H7 (cell line): ENCODE measurements around the gene RHOXF2. TPM values are rescaled to one million over a fixed set of nuclear protein-coding genes. Genes with fewer than 3 reads are reported as not detected.
"Not testable (repeated sequence)": the region's sequence is repeated elsewhere in the genome, so short reads cannot be mapped to it uniquely, and the experiment has no call there.

ENCODE experiments used
- DNase-seq: peaks from one replicate; pipeline ENCODE4 v3.0.0; 2012
- H3K27me3 ChIP-seq: 2 replicates; pipeline ENCODE4 v1.6.0; 2011; ENCODE audit warnings: mild to moderate bottlenecking, low read length; ENCODE audit not compliant: control insufficient read depth, insufficient read depth
- H3K36me3 ChIP-seq: replicated peaks from 2 replicates; pipeline ENCODE4 v1.5.1; 2011; ENCODE audit warnings: low read length; ENCODE audit not compliant: control insufficient read depth, insufficient read depth
- H3K4me3 ChIP-seq: 2 replicates; pipeline ENCODE4 v1.5.1; 2011; ENCODE audit warnings: low read depth, mild to moderate bottlenecking, control low read depth, low read length, moderate library complexity; ENCODE audit not compliant: insufficient read depth
- total RNA-seq: library from RNA; depleted of rRNA; stranded (reverse); fragments of >200 nt; shearing (Covaris generic); gene quantifications from 2 replicates; pipeline ENCODE4 v1.2.3, GENCODE V29; 2014; rRNA removed

Gene RHOXF2, protein sequence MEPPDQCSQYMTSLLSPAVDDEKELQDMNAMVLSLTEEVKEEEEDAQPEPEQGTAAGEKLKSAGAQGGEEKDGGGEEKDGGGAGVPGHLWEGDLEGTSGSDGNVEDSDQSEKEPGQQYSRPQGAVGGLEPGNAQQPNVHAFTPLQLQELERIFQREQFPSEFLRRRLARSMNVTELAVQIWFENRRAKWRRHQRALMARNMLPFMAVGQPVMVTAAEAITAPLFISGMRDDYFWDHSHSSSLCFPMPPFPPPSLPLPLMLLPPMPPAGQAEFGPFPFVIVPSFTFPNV
- total RNA-seq, result not detected in 2 replicates

DNA sequence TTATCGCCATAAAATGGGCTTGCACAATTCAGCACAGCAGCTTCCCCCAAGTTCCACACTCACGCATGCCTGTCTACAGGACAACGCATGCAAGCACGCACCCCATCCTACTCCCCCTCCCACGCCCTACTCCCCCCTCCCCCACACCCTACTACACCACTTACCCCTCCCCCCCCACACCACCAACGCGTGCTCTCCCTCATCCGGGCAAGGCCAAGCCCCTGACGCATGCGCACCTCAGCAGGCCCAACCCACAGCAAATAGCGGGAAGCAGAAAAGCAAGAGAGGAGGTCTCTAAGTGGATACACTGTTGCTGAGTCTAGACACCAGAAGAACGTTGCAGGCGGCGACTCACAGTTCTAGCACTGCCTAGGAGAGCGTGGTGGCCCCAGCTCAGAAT is at the start of gene RHOXF2:
TSS of gene RHOXF2 (plus strand) at position 301 of the 400 bp plus-strand sequence. CDS start 138 bp downstream, outside the sequence.
- H3K4me3 ChIP-seq, DNase-seq, H3K27me3 ChIP-seq, H3K36me3 ChIP-seq: not testable (repeated sequence)

DNA sequence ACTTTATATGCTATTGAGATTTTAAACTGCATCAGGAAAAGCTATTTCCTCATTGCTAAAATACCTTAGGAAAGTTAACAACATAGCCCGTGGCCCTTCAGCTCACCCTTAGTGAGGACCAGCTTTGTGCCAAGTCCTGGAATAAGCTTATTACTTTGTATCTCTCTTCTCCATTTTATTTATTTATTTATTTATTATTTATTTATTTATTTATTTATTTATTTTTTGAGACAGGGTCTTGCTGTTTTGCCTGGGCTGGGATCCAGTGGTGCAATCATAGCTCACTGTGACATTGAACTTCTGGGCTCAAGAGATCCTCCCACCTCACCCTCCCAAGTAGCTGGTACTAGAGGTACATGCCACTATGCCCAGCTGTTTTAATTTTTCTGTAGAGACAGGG is 49.0 kb upstream of the RHOXF2 start:
- Histone ChIP-seq H3K27me3 (no peaks in the 10 kb centered on the region), H3K36me3 (no peaks in the 10 kb centered on the region), H3K4me3 (no peak overlapping the region)
- DNase-seq, result no peak

DNA sequence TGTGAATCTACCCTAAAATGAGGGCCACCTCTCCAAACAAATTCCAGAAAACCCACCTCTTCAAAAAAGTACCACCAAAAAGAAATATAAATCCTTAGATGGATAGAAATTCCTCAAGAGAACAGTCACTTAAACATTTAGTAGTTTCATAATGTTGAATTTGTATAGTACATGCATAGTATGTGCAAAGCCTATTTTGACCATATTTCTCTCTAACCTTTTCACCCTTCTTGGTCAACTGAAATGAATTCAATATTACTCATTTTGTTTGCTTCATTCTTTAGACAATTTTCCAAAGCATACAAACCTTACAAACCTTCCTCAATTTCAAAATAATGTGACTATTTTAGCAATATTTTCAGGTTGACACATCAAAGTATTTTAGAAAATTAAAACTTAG is 46.8 kb upstream of the RHOXF2 start:
- Histone ChIP-seq H3K27me3 (no peaks in the 10 kb centered on the region), H3K36me3 (no peaks in the 10 kb centered on the region), H3K4me3 (no peak overlapping the region)
- DNase-seq, result no peak

DNA sequence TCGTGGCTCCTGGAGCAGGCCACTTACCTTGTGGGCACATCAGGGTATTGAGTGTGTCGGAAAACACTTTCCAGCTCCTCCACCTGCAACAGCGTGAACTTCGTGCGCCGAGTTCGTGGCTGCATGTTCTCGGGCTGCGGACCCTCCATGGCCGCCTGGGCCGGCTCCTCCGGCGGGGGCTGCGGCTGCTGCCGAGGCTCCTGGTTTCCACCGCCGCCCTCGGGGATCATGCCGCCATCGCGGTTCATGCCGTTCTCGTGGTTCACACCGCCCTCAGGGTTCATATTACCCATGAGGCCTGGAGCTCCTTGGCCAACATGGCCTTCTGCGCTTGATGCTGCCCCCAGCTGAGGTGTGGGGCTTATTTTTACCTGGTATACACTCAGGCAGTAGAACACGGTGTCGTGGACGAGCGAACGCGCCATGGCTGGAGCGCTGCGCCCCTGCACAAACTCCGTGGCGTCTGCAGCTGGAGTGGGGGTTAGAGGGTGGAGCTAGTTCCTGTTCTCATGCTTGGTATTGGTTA is 42.9 kb upstream of the RHOXF2 start, which contains the start of gene RHOXF1:
TSS of gene RHOXF1 (minus strand) at position 476 of the 526 bp plus-strand sequence. CDS start at position 425, 51 bp downstream.
- no peaks in the 10 kb centered on the region for H3K36me3 ChIP-seq
- H3K27me3 ChIP-seq, result no peaks in the 10 kb centered on the region
- DNase-seq, result no peak
- H3K4me3 ChIP-seq, result no peak within 1 kb of the TSS

DNA sequence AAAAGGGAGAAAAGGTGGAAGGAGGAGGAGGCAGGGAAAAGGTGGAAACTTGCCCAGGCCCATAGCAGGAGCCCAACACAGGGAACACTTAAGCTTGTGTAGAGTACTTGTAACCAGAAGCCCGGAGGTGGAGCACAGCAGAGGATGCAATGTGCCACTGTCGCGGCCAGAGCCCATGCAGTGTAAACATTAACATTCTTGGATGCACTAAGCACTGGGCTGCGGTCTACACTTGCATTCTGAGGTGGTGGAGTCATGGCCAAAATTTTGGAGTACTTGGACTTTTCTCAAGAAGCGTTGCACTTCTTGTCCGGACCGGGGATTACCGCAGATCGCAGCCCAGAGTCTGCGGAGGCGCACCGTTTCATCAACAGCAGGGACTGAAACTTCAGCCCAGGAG is 38.2 kb upstream of the RHOXF2 start:
- no peak for DNase-seq
- H3K36me3 ChIP-seq, result no peaks in the 10 kb centered on the region
- H3K4me3 ChIP-seq, result no peak overlapping the region
- no peaks in the 10 kb centered on the region for H3K27me3 ChIP-seq

DNA sequence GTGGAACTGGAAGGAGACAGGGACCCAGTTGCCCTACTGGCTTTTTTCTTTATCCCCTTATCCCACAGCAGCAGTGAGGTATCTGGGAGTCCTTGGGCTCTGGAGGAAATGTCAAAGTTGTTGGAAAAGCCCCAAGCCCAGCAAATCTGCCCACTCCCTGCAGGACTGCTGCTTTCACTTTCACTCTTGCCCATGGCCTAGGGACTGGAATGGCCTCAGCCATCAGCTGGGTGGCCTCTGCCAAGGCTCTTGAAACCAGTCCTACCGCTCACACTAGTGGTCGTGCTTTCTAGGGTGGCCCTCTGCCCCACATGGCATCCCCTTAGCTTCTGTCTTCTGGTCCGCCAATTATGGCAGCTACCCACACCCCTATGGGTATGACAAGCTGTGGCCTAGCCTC is 33.0 kb upstream of the RHOXF2 start:
- no peak for DNase-seq
- no peak overlapping the region for H3K4me3 ChIP-seq
- no peaks in the 10 kb centered on the region for H3K27me3 ChIP-seq
- H3K36me3 ChIP-seq, result no peaks in the 10 kb centered on the region

DNA sequence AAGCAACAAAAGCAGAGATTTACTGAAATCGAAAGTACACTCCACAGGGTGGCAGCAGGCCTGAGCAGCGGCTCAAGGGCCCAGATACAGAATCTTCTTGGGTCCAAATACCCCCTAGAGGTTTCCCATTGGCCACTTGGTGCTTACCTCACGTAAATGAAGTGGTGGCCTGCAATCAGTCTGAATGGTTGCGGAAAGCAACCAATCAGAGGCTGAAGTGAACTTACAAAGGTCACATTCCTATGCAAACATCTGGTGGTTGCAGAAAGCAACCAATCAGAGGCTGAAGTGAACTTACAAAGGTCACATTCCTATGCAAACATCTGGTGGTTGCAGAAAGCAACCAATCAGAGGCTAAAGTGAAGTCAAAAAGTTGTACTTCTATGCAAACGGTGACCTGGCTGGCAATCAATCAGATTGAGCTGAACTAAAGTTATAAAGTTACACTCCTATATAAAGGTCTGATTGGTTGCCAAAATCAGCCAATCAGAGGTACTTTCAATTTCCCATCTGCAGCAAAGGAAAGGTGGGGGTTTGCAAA is 30.0 kb upstream of the RHOXF2 start:
- H3K4me3 ChIP-seq, H3K27me3 ChIP-seq, DNase-seq, H3K36me3 ChIP-seq: not testable (repeated sequence)

DNA sequence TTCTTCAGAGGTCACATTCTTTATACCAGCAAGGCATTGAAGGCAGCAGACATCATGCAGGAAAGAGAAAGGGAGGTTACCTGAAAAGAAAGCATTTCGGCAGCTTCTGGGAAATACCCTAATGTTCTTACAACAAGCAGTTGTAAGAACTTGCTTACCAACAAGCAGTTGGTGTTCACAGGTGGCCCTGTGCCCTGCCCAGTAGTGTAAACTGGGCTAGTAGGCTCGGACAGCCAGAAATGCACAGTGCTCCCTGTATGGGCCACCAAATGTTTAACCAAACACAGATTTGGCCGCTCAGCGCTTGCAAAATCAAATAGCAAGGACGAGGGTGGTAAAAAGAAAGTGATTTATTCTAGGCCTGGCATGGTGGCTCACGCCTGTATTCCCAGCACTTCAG is 22.3 kb upstream of the RHOXF2 start:
- no peak for DNase-seq
- Histone ChIP-seq H3K4me3 (no peak overlapping the region), H3K36me3 (no peaks in the 10 kb centered on the region), H3K27me3 (no peaks in the 10 kb centered on the region)

DNA sequence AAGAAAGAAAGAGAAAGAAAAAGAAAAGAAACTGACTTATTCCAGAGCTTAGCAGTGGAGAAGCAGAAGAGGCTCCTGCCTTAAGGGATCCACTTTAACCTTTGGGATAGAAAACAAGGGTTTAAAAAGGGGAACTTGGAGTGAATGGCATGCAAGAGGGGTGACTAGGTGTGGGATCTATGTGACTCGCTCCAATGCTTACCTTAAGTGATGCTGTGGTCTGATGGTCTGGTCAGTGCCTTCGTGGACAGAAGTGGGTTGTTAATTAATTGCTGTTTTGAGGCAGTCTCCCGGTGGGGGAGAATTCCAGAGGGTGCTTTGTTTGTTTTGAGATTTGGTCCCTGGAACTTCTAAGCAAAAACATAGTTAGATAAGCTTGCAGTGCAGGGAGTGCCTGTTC is 21.6 kb upstream of the RHOXF2 start:
- Histone ChIP-seq H3K36me3 (no peaks in the 10 kb centered on the region), H3K27me3 (no peaks in the 10 kb centered on the region), H3K4me3 (no peak overlapping the region)
- DNase-seq, result no peak

DNA sequence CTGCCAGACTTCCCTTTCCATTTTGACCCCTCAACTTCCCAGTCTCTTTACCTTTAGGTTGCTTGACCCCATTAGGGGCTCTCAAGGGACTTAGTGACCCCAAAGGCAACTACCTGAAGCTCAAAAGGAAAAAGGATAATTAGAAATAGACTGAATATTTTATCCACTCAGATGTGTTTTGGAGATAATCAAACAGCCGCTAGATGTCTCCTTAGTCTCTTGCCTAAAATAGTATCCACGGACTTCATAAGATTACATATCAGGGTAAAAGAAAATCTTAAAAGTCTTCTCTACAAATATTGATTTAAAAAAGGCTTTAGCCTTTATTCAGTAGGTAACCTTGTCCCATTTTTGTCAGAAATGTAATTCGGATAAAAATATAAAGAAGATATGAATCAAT is 21.0 kb upstream of the RHOXF2 start:
- H3K36me3 ChIP-seq, result no peaks in the 10 kb centered on the region
- H3K4me3 ChIP-seq, result no peak overlapping the region
- no peaks in the 10 kb centered on the region for H3K27me3 ChIP-seq
- no peak for DNase-seq

DNA sequence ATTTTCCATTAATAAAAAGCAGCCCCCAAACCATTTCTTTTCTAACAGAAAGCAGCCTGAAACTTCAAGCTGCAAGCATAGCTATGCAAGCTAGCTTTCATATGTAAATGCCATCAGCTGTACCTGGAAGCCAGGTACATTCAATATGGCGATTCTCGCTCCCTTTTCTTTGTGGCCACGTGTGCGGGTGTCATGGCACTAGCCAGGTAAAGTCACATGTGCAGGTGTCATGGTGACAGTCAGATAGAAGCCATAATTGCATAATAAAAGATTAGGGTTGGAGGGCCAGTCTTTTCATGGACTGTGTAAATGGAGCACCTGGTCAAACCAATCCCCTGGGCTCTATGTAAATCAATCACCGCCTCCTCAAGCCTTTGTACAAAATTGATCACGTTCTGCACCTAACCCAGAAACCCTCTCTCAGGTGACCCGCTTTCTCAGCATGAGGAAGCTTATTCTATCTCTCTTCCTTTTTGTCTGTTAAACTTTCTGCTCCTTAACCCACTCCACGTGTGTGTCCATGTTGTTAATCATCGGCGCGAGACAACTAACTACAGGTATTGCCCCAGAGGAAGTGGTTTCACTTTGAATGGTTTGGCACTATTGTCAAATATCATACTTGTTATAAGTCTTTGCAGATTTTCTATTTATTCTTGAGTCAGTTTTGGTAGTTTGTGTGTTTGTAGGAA is 18.0 kb upstream of the RHOXF2 start:
- Histone ChIP-seq H3K36me3 (no peaks in the 10 kb centered on the region), H3K27me3 (no peaks in the 10 kb centered on the region), H3K4me3 (no peak overlapping the region)
- no peak for DNase-seq

DNA sequence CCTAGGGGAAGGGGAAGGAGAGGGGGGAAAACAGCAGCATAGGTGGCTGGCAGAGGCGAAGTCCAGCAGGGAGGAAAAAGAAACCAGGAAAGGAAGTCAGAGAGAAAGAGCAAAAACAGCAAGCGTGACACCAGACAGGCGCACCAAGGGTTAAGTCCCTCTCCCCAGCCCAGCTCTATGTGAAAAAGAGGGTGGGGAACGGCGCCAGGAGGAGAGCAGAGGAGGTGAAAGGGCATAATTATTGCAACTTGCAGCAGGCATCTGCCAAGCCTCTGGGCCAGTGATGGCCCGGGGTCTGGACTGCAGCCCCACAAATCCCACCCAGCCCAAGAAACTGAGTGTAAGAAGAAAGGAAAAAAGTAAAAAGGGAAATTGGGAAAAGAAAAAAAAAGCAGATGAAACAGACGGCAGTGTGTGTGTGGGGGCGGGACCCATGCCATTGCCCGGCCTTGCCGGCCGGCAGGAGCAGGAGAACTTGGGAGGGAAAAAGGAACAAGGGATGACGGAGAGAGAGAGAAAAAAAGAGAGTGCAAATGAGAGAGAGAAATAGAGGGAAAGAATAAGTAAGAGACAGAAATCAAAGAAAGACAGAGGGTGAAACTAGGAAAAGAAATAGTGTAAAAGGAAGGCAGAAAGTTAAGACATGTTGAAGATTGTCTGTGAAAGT is 14.1 kb upstream of the RHOXF2 start:
- Histone ChIP-seq H3K4me3 (0 out of 2 replicates have a peak overlapping the region, but pooled peaks have one; percentile 11), H3K27me3 (no peaks in the 10 kb centered on the region), H3K36me3 (no peaks in the 10 kb centered on the region)
- DNase-seq, result peak; percentile 14

DNA sequence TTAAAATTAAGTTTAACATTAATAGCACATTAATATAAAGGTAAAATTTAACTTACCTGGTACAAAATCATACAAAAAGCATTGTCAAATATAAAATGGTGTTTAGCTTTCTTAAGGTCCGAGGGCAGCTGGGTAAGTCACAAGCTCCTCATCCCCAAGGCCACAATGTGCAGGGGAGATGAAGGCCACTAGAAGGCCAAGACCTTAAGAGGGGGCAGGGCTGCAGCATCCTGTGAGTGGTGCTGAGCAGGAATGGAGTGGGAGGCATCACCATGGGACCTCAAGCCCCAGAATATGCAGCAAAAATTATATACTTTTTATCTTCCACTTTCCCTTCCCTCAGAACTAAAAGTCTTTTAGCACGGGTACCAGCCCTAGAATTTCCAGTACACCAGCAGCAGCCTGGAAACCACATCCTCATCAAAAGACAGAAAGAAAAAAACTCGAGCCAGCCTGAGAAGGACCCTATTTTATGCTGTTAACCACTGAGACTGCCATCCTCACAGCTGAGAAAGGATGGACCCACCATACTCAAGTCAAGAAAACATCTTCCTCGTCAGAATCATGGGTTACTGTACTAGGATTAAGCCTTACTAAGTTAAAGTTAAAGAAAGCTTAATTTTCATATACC is 13.0 kb upstream of the RHOXF2 start:
- DNase-seq, result no peak
- Histone ChIP-seq H3K4me3 (no peak overlapping the region), H3K27me3 (no peaks in the 10 kb centered on the region), H3K36me3 (no peaks in the 10 kb centered on the region)

DNA sequence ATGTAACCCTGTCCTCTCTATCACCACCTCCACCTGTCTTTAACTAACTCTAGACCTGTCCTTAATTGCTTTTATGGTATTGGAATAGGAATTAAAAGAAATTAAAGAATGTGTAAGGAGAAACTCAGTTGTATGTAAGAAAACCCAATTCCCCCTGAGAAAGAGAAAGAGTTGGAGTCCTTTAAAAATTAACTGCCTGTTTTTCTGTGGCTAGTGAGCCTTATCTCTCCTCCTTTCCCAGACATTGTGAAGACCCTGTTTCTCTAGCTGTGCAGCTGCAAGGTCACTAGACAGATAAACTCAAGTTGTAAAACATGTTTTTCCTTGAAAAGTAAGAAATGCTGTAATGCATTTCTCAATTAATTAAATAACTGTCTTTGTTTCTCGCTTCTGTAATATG is 12.1 kb upstream of the RHOXF2 start:
- H3K4me3 ChIP-seq, DNase-seq, H3K36me3 ChIP-seq, H3K27me3 ChIP-seq: not testable (repeated sequence)
